ENCODE results near the gene NYAP2. TPM values are rescaled to one million over a fixed set of nuclear protein-coding genes. Genes with fewer than 3 reads are reported as not detected.

The NYAP2 gene
- polyA plus RNA-seq, 1 experiment, result not detected

- Histone ChIP-seq H3K27me3 (ENCODE audit: control insufficient read depth, insufficient read depth, low read length) (peaks cover 2% of the 10 kb centered on the region; the same call in 1 of the 2 replicates), H3K4me3 (ENCODE audit: low read depth, low read length) (no peak overlapping the region), H3K36me3 (ENCODE audit: control insufficient read depth, insufficient read depth, low read length) (no peaks in the 10 kb centered on the region)
- ChIA-PET POLR2A (no interaction called here), CTCF (interaction anchor here (0.6 to 1.9 kb wide), 4 partner anchors 10 to 1011 kb away, joined by 3 to 4 read pairs (median 4); no protein-coding TSS in a partner anchor)
- no peak for DNase-seq (ENCODE audit: low read depth)
- TF ChIP-seq CTCF (IDR thresholded peaks at IDR 0.05; ENCODE audit: insufficient read depth, low read depth, low read length), result no peak
Observed at GRCh38 chr2:225662101-225662500, 262.6 kb downstream of the NYAP2 start.

GRCh38 chr2:225667445-225667844 lies 267.9 kb downstream of the NYAP2 start:
- H3K27me3 ChIP-seq (ENCODE audit: control insufficient read depth, insufficient read depth, low read length), result peaks cover 2% of the 10 kb centered on the region; the same call in 1 of the 2 replicates
- ChIA-PET CTCF (interaction anchor here (1.5 to 3.2 kb wide), 3 partner anchors 1135 to 1318 kb away, joined by 5 to 8 read pairs (median 5); no protein-coding TSS in a partner anchor), POLR2A (interaction anchor here (0.6 kb wide), 1 partner anchor 1894 kb away, joined by 3 read pairs; no protein-coding TSS in a partner anchor)
- DNase-seq (ENCODE audit: low read depth), result no peak
- no peaks in the 10 kb centered on the region for H3K36me3 ChIP-seq (ENCODE audit: control insufficient read depth, insufficient read depth, low read length)
- TF ChIP-seq CTCF (IDR thresholded peaks at IDR 0.05; ENCODE audit: insufficient read depth, low read depth, low read length), result no peak
- no peak overlapping the region for H3K4me3 ChIP-seq (ENCODE audit: low read depth, low read length)

GRCh38 chr2:225668606-225669266 lies 269.2 kb downstream of the NYAP2 start:
- TF ChIP-seq CTCF (IDR thresholded peaks at IDR 0.05; ENCODE audit: insufficient read depth, low read depth, low read length), result peak; percentile 83
- H3K36me3 ChIP-seq (ENCODE audit: control insufficient read depth, insufficient read depth, low read length), result no peaks in the 10 kb centered on the region
- POLR2A ChIA-PET, result no interaction called here
- CTCF ChIA-PET, result interaction anchor here (0.6 to 2.3 kb wide), 12 partner anchors 12 to 1427 kb away, joined by 3 to 15 read pairs (median 4); partner anchors contain the start of gene IRS1
- no peak overlapping the region for H3K4me3 ChIP-seq (ENCODE audit: low read depth, low read length)
- DNase-seq (ENCODE audit: low read depth), result peak; percentile 24
- H3K27me3 ChIP-seq (ENCODE audit: control insufficient read depth, insufficient read depth, low read length), result no peaks in the 10 kb centered on the region

- DNase-seq (ENCODE audit: low read depth), result peak; percentile 52
- CTCF ChIA-PET, result interaction anchor here (0.8 to 2.3 kb wide), 15 partner anchors 10 to 1568 kb away, joined by 3 to 15 read pairs (median 5); partner anchors contain the start of gene IRS1
- POLR2A ChIA-PET, result no interaction called here
Observed at GRCh38 chr2:225670111-225670974, 270.8 kb downstream of the NYAP2 start.

More at GRCh38 chr2:225670111-225670974, 270.8 kb downstream of the NYAP2 start:
- no peak overlapping the region for H3K4me3 ChIP-seq (ENCODE audit: low read depth, low read length)
- H3K27me3 ChIP-seq (ENCODE audit: control insufficient read depth, insufficient read depth, low read length), result no peaks in the 10 kb centered on the region
- no peaks in the 10 kb centered on the region for H3K36me3 ChIP-seq (ENCODE audit: control insufficient read depth, insufficient read depth, low read length)
- TF ChIP-seq CTCF (IDR thresholded peaks at IDR 0.05; ENCODE audit: insufficient read depth, low read depth, low read length), result peak; percentile 33; the same call in 1 of the 2 replicates
